MM.1S (cell line): ENCODE data around the gene RRM1.

Source experiments
- DNase-seq: peaks from one replicate; pipeline ENCODE4 v3.0.0-alpha.2; 2015
- H2AFZ ChIP-seq: fragments of 300-600 bp; sonication (generic); 2 replicates; pipeline ENCODE4 v1.6.0; 2016; ENCODE audit warnings: antibody characterized with exemption, low read length
- H3F3A ChIP-seq: fragments of 300-600 bp; sonication (generic); 2 replicates; pipeline ENCODE4 v1.6.1; 2016; ENCODE audit warnings: mild to moderate bottlenecking, antibody characterized with exemption, low read length, moderate library complexity, mixed read lengths; ENCODE audit not compliant: insufficient read depth
- H3K27ac ChIP-seq: fragments of 300-600 bp; sonication (generic); 2 replicates; pipeline ENCODE4 v1.5.1; 2016; ENCODE audit warnings: mild to moderate bottlenecking, low read length
- H3K27me3 ChIP-seq: fragments of 300-600 bp; sonication (generic); replicated peaks from 2 replicates; pipeline ENCODE4 v1.6.0; 2016; ENCODE audit warnings: low read length; ENCODE audit not compliant: insufficient read depth
- H3K36me3 ChIP-seq: fragments of 300-600 bp; sonication (generic); replicated peaks from 2 replicates; pipeline ENCODE4 v1.6.1; 2016; ENCODE audit warnings: mild to moderate bottlenecking, low read length, mixed read lengths; ENCODE audit not compliant: insufficient read depth
- H3K4me1 ChIP-seq: fragments of 300-600 bp; sonication (generic); 2 replicates; pipeline ENCODE4 v1.6.1; 2016; ENCODE audit warnings: low read length, mixed read lengths
- H3K4me2 ChIP-seq: fragments of 300-600 bp; sonication (generic); 2 replicates; pipeline ENCODE4 v1.6.0; 2016; ENCODE audit warnings: low read depth, low read length
- H3K4me3 ChIP-seq: fragments of 300-600 bp; sonication (generic); 2 replicates; pipeline ENCODE4 v1.5.1; 2016; ENCODE audit warnings: low read length, mixed read lengths
- H3K79me2 ChIP-seq: fragments of 300-600 bp; sonication (generic); 2 replicates; pipeline ENCODE4 v1.6.1; 2016; ENCODE audit warnings: mixed run types, low read length, mixed read lengths
- H3K9ac ChIP-seq: fragments of 300-600 bp; sonication (generic); 2 replicates; pipeline ENCODE4 v1.6.1; 2016; ENCODE audit warnings: low read length, mixed read lengths
- H3K9me2 ChIP-seq: fragments of 300-600 bp; sonication (generic); replicated peaks from 2 replicates; pipeline ENCODE4 v1.6.1; 2016; ENCODE audit warnings: mild to moderate bottlenecking, low read length, mixed read lengths; ENCODE audit not compliant: insufficient read depth
- H3K9me3 ChIP-seq: fragments of 300-600 bp; sonication (generic); replicated peaks from 2 replicates; pipeline ENCODE4 v1.6.1; 2016; ENCODE audit warnings: mild to moderate bottlenecking, low read length, mixed read lengths; ENCODE audit not compliant: insufficient read depth
- H4K20me1 ChIP-seq: fragments of 300-600 bp; sonication (generic); 2 replicates; pipeline ENCODE4 v1.6.1; 2016; ENCODE audit warnings: mild to moderate bottlenecking, low read length, moderate library complexity, mixed read lengths; ENCODE audit not compliant: insufficient read depth
- EZH2 ChIP-seq: fragments of 300-600 bp; sonication (generic); optimal IDR thresholded peaks from 2 replicates; pipeline ENCODE3; 2017; ENCODE audit warnings: low read depth, mild to moderate bottlenecking, antibody characterized with exemption, low read length, mixed read lengths
- EZH2phosphoT487 ChIP-seq: fragments of 300-600 bp; sonication (generic); IDR thresholded peaks from 2 replicates; pipeline ENCODE4 v1.6.1; 2018; ENCODE audit warnings: antibody characterized with exemption, low read length
- TF ChIP-seq, protein P1 (sequence below): fragments of 300-600 bp; sonication (generic); IDR thresholded peaks from 2 replicates; pipeline ENCODE4 v1.5.1; 2016; ENCODE audit warnings: antibody characterized with exemption, low read length, mixed read lengths

RRM1 gene

DNA sequence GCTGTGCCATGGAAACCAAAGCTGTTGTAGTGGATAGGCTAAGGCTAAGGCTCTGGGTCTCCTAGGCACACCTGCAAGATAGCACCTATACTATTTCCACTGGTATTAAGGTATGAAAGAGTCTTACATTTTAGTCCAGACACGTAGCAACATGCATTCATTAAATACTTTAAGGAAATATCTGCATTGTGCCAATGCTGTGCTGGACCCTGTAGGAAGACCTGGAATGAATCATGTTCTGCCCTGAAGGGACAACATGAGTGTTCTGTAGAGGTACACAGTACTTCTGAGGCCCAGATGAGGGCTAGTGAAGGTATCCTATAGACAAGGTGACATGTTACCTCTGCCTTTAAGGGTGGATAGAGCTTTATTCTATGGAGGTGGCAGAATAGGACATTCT, 35.2 kb upstream of the RRM1 start:
- TF ChIP-seq EZH2 (no peak), EZH2phosphoT487 (no peak)
- TF ChIP-seq, protein P1, sequence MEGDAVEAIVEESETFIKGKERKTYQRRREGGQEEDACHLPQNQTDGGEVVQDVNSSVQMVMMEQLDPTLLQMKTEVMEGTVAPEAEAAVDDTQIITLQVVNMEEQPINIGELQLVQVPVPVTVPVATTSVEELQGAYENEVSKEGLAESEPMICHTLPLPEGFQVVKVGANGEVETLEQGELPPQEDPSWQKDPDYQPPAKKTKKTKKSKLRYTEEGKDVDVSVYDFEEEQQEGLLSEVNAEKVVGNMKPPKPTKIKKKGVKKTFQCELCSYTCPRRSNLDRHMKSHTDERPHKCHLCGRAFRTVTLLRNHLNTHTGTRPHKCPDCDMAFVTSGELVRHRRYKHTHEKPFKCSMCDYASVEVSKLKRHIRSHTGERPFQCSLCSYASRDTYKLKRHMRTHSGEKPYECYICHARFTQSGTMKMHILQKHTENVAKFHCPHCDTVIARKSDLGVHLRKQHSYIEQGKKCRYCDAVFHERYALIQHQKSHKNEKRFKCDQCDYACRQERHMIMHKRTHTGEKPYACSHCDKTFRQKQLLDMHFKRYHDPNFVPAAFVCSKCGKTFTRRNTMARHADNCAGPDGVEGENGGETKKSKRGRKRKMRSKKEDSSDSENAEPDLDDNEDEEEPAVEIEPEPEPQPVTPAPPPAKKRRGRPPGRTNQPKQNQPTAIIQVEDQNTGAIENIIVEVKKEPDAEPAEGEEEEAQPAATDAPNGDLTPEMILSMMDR, result no peak
- Histone ChIP-seq H3K9me2 (no peaks in the 10 kb centered on the region), H3K9ac (no peak overlapping the region), H3K27ac (no peak overlapping the region), H3K36me3 (no peaks in the 10 kb centered on the region), H3F3A (no peaks in the 10 kb centered on the region), H4K20me1 (no peaks in the 10 kb centered on the region), H3K79me2 (no peaks in the 10 kb centered on the region), H3K4me1 (no peaks in the 10 kb centered on the region), H3K4me2 (no peak overlapping the region), H2AFZ (no peak overlapping the region), H3K27me3 (no peaks in the 10 kb centered on the region), H3K9me3 (no peaks in the 10 kb centered on the region), H3K4me3 (no peak overlapping the region)
- DNase-seq, result no peak

DNA sequence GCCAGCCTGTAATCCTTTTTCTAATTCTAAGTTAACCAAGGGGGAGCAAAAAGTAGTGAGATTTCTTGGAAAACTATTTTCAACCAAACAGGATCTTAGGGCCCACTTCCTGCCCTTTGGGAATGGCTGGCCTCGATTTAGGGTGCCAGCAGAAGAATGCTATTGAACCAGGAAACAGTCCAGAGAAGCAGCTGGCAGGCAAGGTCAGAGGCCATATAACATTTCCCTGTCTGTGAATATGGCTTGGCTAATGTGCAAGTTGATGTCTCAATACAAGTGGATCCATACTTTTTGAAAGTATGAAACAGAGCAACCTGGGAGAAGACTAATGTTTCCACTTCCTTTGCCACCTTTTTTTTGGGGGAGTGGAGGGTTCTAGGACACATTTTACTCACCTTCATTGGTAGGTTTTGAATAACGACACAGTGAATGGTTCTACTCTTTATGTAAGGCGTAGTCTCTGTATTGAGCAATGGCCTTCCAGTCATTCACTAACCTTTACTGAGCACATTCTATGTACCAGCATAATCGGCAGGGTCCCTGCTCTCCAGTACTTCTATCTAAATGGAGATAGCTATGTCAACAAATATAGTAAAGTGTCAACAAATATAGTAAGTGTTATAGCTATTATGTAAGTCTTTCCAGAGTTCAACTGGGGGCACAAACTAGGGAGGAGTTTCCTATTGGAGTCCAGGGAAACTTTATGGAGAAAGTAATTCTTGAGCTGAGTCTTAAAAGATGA, 34.2 kb upstream of the RRM1 start:
- Histone ChIP-seq H3K9me2 (no peaks in the 10 kb centered on the region), H3K27me3 (no peaks in the 10 kb centered on the region), H3K9me3 (no peaks in the 10 kb centered on the region), H3K27ac (no peak overlapping the region), H4K20me1 (no peaks in the 10 kb centered on the region), H3K4me2 (no peak overlapping the region), H3K4me1 (no peaks in the 10 kb centered on the region), H3K36me3 (no peaks in the 10 kb centered on the region), H3K9ac (no peak overlapping the region), H3K79me2 (no peaks in the 10 kb centered on the region), H2AFZ (no peak overlapping the region), H3K4me3 (no peak overlapping the region), H3F3A (no peaks in the 10 kb centered on the region)
- DNase-seq, result no peak
- TF ChIP-seq, protein P1, result no peak
- no peak for TF ChIP-seq EZH2
- no peak for TF ChIP-seq EZH2phosphoT487

DNA sequence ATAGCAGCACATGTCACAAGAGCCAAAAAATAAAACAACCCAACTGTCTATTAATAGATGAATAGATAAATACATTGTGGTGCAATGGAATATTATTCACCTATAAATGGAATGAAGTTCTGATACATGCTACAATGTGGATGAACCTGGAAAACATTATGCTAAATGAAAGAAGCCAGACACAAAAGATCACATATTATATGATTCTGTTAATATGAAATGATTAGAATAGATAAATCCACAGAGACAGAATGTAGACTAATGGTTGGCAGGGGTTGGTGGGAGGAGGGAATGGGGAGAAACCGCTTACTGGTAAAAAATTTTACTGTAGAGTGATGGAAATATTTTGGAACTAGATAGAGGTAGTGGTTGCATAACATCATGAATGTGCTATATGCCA, 32.9 kb upstream of the RRM1 start:
- DNase-seq, result no peak
- Histone ChIP-seq H3K27ac (no peak overlapping the region), H3K9me3 (no peaks in the 10 kb centered on the region), H3F3A (no peaks in the 10 kb centered on the region), H3K79me2 (no peaks in the 10 kb centered on the region), H3K4me2 (no peak overlapping the region), H3K4me3 (no peak overlapping the region), H3K4me1 (no peaks in the 10 kb centered on the region), H2AFZ (no peak overlapping the region), H3K36me3 (no peaks in the 10 kb centered on the region), H3K9me2 (no peaks in the 10 kb centered on the region), H3K27me3 (no peaks in the 10 kb centered on the region), H3K9ac (no peak overlapping the region), H4K20me1 (no peaks in the 10 kb centered on the region)
- TF ChIP-seq EZH2, result no peak

- Histone ChIP-seq H3K9me3 (no peaks in the 10 kb centered on the region), H3K27ac (no peak overlapping the region), H3K4me1 (no peaks in the 10 kb centered on the region), H3K9ac (no peak overlapping the region), H3K36me3 (no peaks in the 10 kb centered on the region), H3K79me2 (0 out of 2 replicates have a peak, but pooled peaks cover 3% of the 10 kb centered on the region), H3K4me2 (no peak overlapping the region), H2AFZ (no peak overlapping the region), H3K27me3 (no peaks in the 10 kb centered on the region), H3K9me2 (no peaks in the 10 kb centered on the region), H4K20me1 (no peaks in the 10 kb centered on the region), H3K4me3 (no peak overlapping the region), H3F3A (no peaks in the 10 kb centered on the region)
- no peak for TF ChIP-seq EZH2phosphoT487
- no peak for TF ChIP-seq EZH2
- TF ChIP-seq, protein P1, result no peak
- DNase-seq, result no peak
Observed at GRCh38 chr11:4063348-4063747, 31.3 kb upstream of the RRM1 start.
